Chondrocyte (in vitro differentiated cells): ENCODE data around the gene MYBPH. TPM values are rescaled to one million over a fixed set of nuclear protein-coding genes. Genes with fewer than 3 reads are reported as not detected.

Experiments
- DNase-seq: peaks from one replicate; pipeline ENCODE4 v3.0.0; 2021; ENCODE audit warnings: mixed read lengths, low spot score
- H3K27ac Mint-ChIP-seq: one replicate; pipeline ENCODE4 v1.8.0; 2021; ENCODE audit warnings: mild to moderate bottlenecking, moderate library complexity, mixed read lengths; ENCODE audit not compliant: unreplicated experiment
- H3K27me3 Mint-ChIP-seq: 2 replicates; pipeline ENCODE4 v1.8.0; 2021; ENCODE audit warnings: low read depth, mixed read lengths
- H3K36me3 Mint-ChIP-seq: 2 replicates; pipeline ENCODE4 v1.8.0; 2021; ENCODE audit warnings: low read depth, mixed read lengths
- H3K4me1 Mint-ChIP-seq: 2 replicates; pipeline ENCODE4 v1.8.0; 2021; ENCODE audit warnings: low read depth, mild to moderate bottlenecking, mixed read lengths
- H3K4me3 Mint-ChIP-seq: one replicate; pipeline ENCODE4 v1.8.0; 2021; ENCODE audit warnings: mild to moderate bottlenecking, moderate library complexity, mixed read lengths; ENCODE audit not compliant: unreplicated experiment
- H3K9me3 Mint-ChIP-seq: 2 replicates; pipeline ENCODE4 v1.8.0; 2021; ENCODE audit warnings: low read depth, mixed read lengths
- total RNA-seq: library from RNA; stranded (reverse); gene quantifications from 3 replicates; pipeline ENCODE4 v1.2.1, GENCODE V29; 2021
- TF ChIP-seq, protein P1 (sequence below): fragments of 200-600 bp; sonication (generic); IDR thresholded peaks from 2 replicates; pipeline ENCODE4 v1.5.0; 2021; ENCODE audit warnings: antibody characterized with exemption, mild to moderate bottlenecking, moderate library complexity

Gene MYBPH
- total RNA-seq, 1 donor from 2014 or later: not detected

DNA sequence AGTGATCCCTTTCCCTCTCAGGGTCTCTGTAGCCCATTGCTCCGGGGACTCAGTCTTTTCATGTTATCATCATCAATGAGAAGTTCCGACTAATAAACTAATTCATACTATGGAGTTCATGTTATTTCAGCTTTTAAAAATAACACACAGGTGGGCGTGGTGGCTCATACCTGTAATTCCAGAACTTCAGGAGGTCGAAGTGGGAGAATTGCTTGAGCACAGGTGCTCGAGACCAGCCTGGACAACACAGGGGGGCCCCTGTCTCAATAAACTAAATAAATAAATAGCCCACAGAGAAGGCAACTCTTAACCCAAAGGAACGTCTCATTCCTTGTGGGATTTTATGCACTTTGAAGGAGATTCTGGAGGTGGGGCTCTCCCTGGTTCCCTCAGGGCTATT, 14.5 kb downstream of the MYBPH start:
- no peaks in the 10 kb centered on the region for H3K4me1 Mint-ChIP-seq
- H3K27ac Mint-ChIP-seq: no peak overlapping the region
- peaks cover 13% of the 10 kb centered on the region for H3K36me3 Mint-ChIP-seq
- H3K4me3 Mint-ChIP-seq: no peak overlapping the region
- TF ChIP-seq, protein P1, sequence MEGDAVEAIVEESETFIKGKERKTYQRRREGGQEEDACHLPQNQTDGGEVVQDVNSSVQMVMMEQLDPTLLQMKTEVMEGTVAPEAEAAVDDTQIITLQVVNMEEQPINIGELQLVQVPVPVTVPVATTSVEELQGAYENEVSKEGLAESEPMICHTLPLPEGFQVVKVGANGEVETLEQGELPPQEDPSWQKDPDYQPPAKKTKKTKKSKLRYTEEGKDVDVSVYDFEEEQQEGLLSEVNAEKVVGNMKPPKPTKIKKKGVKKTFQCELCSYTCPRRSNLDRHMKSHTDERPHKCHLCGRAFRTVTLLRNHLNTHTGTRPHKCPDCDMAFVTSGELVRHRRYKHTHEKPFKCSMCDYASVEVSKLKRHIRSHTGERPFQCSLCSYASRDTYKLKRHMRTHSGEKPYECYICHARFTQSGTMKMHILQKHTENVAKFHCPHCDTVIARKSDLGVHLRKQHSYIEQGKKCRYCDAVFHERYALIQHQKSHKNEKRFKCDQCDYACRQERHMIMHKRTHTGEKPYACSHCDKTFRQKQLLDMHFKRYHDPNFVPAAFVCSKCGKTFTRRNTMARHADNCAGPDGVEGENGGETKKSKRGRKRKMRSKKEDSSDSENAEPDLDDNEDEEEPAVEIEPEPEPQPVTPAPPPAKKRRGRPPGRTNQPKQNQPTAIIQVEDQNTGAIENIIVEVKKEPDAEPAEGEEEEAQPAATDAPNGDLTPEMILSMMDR: no peak
- DNase-seq: no peak
- peaks cover 12% of the 10 kb centered on the region for H3K9me3 Mint-ChIP-seq
- peaks cover 32% of the 10 kb centered on the region for H3K27me3 Mint-ChIP-seq

GRCh38 chr1:203159844-203160243, 15.8 kb downstream of the MYBPH start:
- H3K4me1 Mint-ChIP-seq: no peaks in the 10 kb centered on the region

DNA sequence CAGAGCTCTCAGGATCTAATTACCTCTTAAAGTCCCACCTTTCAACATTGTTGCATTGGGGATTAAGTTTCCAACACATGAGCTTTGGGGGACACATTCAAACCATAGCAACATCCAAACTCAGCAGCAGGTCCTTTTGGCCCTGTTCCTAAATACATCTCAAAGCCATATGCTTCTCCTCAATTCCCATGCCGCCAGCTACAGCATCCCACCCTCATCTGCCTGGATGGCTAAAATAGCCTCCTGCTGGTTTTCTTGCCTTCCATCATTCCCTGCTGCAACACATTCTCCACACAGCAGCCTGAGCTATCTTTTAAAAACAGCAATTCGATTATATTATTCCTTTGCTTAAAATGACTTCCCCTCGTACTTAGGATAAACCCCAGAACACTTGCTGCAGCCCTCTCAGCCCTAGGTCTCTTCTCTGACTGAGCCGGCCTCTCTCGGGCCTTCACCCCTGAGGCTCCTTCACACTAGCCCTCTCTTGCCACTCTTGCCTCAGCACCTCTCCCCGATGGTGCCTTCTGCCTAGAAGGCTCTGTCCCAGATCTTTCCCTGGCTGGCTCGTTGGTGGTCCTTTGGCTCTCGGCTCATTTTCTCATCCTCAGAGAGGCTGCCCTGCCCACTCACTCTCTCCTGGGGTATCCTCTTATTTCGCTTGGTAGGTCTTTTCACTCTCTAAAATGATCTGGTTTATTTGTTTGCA, 16.5 kb downstream of the MYBPH start:
- Mint-ChIP-seq H3K27me3 (peaks cover 22% of the 10 kb centered on the region), H3K27ac (no peak overlapping the region)
- TF ChIP-seq, protein P1: no peak

More at GRCh38 chr1:203159844-203160243, 15.8 kb downstream of the MYBPH start:
- DNase-seq: no peak
- Mint-ChIP-seq H3K27me3 (peaks cover 27% of the 10 kb centered on the region), H3K36me3 (peaks cover 10% of the 10 kb centered on the region), H3K27ac (no peak overlapping the region), H3K9me3 (peaks cover 12% of the 10 kb centered on the region), H3K4me3 (no peak overlapping the region)
- TF ChIP-seq, protein P1: no peak

GRCh38 chr1:203158423-203158822, 17.2 kb downstream of the MYBPH start:
- H3K9me3 Mint-ChIP-seq: peaks cover 12% of the 10 kb centered on the region
- no peak overlapping the region for H3K4me3 Mint-ChIP-seq
- peaks cover 20% of the 10 kb centered on the region for H3K27me3 Mint-ChIP-seq

More for the DNA sequence above, 16.5 kb downstream of the MYBPH start:
- no peak overlapping the region for H3K4me3 Mint-ChIP-seq
- DNase-seq: no peak
- peaks cover 5% of the 10 kb centered on the region for H3K4me1 Mint-ChIP-seq
- peaks cover 12% of the 10 kb centered on the region for H3K9me3 Mint-ChIP-seq
- H3K36me3 Mint-ChIP-seq: peaks cover 10% of the 10 kb centered on the region

GRCh38 chr1:203156280-203156679, 19.3 kb downstream of the MYBPH start:
- no peak for DNase-seq

More at GRCh38 chr1:203158423-203158822, 17.2 kb downstream of the MYBPH start:
- H3K27ac Mint-ChIP-seq: no peak overlapping the region
- DNase-seq: no peak
- TF ChIP-seq, protein P1: no peak
- peaks cover 12% of the 10 kb centered on the region for H3K4me1 Mint-ChIP-seq
- peaks cover 10% of the 10 kb centered on the region for H3K36me3 Mint-ChIP-seq

More at GRCh38 chr1:203156280-203156679, 19.3 kb downstream of the MYBPH start:
- Mint-ChIP-seq H3K27me3 (peaks cover 10% of the 10 kb centered on the region), H3K9me3 (peaks cover 12% of the 10 kb centered on the region), H3K4me3 (no peak overlapping the region), H3K36me3 (peaks cover 10% of the 10 kb centered on the region), H3K27ac (no peak overlapping the region), H3K4me1 (peaks cover 24% of the 10 kb centered on the region)
- TF ChIP-seq, protein P1: no peak
